Forelimb muscle (tissue), 1 donor: ENCODE measurements around the gene FKTN. TPM values are rescaled to one million over a fixed set of nuclear protein-coding genes. Genes with fewer than 3 reads are reported as not detected.

Source experiments
- DNase-seq: peaks from one replicate; pipeline ENCODE4 v3.0.0-alpha.2; 2013; ENCODE audit warnings: low read depth
- polyA plus RNA-seq: library from polyadenylated mRNA; unstranded; fragments of 120-200 nt; gene quantifications from one replicate; pipeline ENCODE4 v1.2.1, GENCODE V29; 2013; ENCODE audit not compliant: insufficient read length

FKTN gene
- polyA plus RNA-seq, 1 donor, result 14.5 TPM

- no peak for DNase-seq
Observed at GRCh38 chr9:105632807-105633206, 74.9 kb downstream of the FKTN start.

DNA sequence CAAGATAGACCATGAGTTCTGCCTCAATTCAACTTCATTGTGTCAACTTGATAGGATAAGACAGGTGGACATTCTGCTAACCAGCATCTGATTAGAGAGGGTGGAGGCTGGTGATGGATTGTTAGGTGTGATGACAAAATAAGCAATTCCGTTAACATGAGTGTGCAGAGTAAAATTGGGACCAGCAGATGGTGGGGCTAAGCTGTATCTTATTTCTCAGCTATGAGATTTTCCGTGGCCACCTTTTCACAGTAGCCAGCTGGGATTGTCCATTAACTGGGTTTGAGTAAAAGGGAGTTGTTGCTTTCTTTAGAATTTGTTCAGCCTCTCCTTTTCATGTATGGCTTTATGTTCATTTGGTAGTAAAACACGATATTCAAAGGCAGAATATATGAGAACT is 75.5 kb downstream of the FKTN start:
- no peak for DNase-seq

- no peak for DNase-seq
Observed at GRCh38 chr9:105636331-105636730, 78.4 kb downstream of the FKTN start.

GRCh38 chr9:105637787-105638395 is 80.0 kb downstream of the FKTN start:
- DNase-seq, result no peak

DNA sequence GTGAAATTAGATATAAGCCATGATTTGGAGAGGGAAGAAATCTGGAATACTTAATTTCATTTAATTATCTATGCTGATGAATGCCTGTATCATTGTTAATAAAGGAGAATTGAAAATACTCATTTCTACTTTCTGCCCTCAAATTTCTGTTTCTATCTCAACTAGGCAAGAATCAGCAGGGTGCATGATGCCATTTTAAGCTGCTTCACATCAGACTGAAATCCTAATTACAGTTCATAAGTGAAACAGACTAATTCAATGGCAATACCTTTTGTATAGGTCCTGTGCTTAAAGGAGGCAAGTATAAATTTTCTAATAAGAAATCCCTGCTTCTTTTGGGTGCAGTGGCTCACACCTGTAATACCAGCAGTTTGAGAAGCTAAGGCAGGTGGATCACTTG is 82.0 kb downstream of the FKTN start:
- DNase-seq, result no peak

GRCh38 chr9:105643795-105644194 is 85.9 kb downstream of the FKTN start:
- DNase-seq, result no peak

GRCh38 chr9:105646879-105647594 is 89.1 kb downstream of the FKTN start:
- DNase-seq, result no peak

- no peak for DNase-seq
Observed at GRCh38 chr9:105647595-105648349, 89.8 kb downstream of the FKTN start.

GRCh38 chr9:105651806-105652205 is 93.9 kb downstream of the FKTN start:
- no peak for DNase-seq

DNA sequence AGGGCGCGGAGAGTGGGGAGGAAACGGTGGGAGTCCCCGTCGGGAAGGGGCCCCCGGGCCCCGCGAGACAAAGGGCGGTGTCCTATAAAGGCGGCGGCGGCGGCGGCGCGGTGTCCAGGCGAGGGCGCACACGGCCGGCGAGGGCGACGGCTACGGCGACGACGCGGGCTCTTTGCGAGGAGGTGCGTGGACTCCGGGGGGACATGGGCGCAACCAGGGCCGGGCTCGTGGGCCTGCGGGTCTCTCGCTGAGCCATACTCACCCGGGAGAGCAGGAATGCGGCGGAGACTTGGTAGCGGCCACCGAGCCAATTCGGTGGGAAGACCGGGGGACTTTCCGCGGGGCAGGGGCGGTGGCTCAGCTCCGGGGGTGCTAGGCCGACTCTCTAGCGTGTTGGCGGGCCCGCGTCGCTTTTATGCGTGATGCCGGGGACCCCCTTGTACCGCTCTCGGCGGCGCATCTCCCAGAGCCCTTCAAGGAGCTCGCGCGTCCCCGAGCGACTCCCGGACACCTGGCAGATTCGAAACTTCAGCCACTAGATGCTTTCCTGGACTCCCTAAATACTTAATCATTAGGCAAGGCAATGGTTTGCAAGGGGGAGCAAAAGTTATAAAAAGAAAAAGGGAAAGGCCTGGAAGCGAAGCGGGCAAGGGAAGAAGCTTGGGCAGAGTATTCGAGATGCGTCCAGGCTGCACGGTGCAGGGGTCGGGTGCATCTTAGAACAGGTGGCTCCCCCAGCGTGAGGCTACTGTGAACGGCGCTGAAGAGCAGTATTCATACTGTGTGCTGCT is 98.4 kb downstream of the FKTN start:
- no peak for DNase-seq

DNA sequence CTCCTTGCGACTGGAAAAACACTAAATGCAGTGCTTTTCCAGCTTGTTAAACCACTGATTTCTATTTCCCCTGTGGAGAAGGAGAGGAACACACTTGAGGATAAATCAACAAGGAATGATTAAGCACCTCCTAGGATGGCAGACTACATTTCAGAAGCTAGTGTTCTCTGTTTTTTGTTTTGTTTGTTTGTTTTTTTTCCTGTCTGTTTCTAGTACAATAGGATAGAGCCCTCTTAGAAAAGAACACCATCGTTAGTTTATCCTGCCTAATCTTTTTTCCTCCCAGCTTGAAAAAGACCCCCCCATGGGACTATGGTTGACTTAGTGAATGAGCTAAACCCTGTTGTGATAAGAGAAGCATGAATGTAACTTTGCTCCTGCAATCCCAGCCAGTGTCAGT is 100.4 kb downstream of the FKTN start:
- no peak for DNase-seq

DNA sequence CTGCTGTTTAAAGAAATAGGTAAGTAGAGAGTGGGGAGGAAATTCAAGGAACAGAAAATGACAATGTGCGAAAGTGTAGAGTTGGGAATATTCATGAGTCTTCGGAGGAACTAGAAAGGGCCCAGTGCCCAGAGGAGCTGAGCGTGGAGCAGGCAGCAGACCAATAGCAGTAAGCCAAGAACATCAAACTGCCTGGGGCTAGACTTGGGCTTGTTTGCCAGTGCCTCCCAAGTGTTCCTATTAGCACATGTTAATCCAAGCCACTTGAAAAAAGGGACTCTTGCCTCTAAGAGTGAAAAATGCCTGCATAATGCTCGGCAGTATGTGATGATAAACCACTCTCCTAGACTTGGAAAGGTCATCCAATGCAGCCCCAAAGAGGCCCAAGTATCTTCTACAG is 103.1 kb downstream of the FKTN start:
- no peak for DNase-seq

DNA sequence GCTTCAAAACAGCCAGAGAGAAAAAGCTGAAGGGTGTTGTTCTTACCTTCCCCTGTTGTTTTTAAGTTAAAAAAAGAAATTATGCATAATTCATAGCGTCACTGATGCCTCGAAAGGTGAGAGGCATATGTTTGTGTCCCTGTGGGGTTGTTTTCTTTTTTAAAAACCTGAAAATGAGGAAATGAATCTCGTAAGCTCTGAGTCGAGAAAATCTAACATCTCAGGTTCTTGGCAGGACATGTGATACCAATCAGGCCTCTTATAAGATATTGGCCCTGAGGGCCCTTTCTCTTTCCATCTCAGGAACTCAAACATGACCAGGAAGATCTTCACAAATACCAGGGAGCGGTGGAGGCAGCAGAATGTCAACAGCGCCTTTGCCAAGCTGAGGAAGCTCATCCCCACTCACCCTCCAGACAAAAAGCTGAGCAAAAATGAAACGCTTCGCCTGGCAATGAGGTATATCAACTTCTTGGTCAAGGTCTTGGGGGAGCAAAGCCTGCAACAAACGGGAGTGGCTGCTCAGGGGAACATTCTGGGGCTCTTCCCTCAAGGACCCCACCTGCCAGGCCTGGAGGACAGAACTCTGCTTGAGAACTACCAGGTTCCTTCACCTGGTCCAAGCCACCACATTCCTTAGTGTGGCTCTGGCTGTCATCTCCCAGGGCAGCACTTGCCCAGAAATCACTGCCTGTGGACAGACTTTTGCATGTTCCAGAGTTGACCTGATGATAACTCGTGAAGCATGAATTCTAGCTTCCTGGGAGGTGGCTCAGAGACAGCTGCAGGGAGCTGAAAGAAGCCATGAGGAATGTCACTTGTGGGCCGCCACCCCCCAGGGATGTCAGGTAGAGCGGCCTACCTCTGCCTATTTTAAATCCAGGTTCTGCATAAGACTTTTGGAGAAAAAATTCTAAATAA is 104.5 kb downstream of the FKTN start, which contains the start of gene TAL2:
TSS of gene TAL2 (plus strand) at position 274 of the 921 bp plus-strand sequence. CDS start at position 314, 40 bp downstream.
- no peak for DNase-seq

- no peak for DNase-seq
Observed at GRCh38 chr9:105663914-105664313, 106.0 kb downstream of the FKTN start.

DNA sequence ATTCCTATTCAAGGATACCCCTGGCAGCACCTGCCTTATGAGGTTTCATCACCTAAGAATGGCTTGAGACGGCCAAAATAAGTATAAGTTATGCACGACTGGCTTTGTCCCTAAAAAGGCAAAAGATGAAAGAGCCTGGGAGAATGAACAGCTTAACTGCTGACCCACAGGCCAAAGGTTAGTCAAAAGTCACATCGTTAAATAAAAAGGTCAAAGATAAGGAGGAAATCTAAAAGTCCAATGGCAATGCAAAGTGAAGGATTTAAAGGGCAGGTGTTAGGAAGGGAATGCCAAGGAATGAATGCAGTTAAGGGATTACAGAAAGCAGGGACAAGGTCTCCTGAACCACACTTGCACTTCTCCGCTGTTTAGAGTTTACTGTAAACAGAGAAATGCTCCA is 109.9 kb downstream of the FKTN start:
- DNase-seq, result no peak

DNA sequence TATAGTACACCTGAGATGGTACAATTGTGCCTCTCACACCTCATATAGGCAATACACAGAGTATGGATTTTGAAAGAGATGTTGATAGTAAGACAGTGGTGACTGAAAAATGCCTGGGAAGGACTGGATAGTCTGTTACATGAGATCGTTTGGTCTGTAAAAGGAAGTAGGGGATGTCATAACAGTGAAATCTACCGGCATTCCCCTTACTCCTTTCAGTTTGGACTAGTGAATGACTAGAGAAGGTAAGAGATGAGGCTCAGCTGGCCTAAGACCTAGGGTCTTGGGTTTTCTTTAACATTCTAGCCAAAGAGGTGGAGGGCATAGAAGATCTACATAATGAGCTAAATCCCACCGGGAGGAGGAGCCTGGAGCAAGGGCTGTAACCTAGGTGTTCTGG is 112.4 kb downstream of the FKTN start:
- no peak for DNase-seq

- DNase-seq, result no peak
Observed at GRCh38 chr9:105670775-105671174, 112.8 kb downstream of the FKTN start.

DNA sequence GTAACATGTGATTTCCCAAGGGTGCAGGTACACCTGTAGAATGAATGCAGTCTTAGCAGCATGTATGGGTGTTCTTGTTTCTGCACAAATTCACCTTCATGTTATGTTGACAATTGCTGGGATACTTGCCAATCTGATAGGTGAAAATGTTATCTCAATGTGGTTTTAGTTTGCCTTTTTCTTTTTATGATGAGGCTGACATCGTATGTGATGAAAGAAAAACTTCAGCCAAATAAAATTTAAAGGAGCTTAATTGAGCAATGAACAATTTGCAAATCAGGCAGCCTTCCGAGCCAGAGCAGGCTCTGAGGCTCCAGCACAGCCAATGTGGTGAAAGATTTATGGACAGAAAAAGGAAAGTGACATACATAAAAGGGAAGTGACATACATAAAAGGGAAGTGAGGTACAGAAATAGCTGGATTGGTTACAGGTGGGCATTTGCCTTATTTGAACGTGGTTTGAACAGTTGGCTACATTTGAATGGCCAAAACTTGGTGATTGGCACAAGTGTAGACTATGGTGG is 114.8 kb downstream of the FKTN start:
- no peak for DNase-seq

DNA sequence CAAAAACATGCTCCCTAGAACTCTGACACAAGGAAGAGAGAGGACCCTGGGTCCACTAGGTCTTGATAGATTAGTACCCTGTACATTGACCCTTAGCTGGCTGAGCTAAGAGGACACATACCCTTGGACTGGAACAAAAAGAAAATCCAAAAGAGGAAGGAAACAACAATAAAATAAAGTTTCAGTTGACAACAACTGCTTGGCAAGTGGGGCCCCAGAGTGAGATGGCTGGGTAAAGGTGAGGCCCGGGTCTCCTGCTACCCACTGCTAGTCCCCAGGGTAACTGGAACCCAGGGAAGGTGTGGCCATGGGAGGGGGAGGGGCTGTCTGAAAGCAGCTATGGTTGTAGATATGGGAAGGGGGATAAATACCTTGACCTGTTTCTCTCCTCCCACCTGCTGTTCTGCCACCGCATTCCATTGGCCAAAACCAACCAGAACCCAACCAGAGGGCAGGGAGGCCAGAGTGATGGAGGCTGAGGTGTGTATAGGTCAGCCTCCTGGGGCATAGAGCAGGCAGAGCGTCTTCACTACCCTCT is 116.0 kb downstream of the FKTN start:
- no peak for DNase-seq

DNA sequence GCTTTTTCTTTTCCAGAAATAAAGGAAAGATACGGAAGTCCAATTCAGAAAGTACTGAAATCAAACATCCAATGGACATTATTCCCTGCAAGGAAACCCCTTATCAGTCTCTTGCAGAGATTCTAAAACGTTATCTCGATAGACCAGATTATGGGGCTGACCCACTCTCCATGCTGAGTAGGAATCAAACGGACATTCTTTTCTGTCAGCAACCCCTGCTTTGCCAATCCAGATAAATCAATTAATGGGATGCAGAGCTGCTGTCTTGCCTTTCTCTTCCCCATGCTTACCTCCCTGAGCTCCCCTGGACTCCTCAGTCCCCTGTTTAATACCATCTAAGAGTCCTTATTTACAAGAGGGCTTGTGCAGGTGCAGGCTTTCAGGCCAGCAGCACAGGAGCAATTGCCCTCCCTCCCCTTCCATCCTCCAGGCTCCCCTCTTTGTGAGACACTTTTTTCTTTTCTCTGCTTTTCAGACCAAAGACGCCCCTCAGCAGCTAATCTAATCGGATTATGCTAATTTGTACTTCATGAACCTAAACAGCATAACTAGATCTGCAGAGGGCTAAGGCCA is 118.5 kb downstream of the FKTN start:
- DNase-seq, result no peak
